GM12865 (cell line): ENCODE data around the gene RASAL2.
A peak's percentile ranks its signal among the peaks of the same experiment; 100 is the strongest.
"Not testable (repeated sequence)": the region's sequence is repeated elsewhere in the genome, so short reads cannot be mapped to it uniquely, and the experiment has no call there.

Source experiments
- DNase-seq: peaks from one replicate; pipeline ENCODE4 v3.0.0; 2010; ENCODE audit warnings: low read depth
- H3K4me3 ChIP-seq: 2 replicates; pipeline ENCODE4 v1.5.1; 2011; ENCODE audit warnings: mild to moderate bottlenecking, low read depth, low read length, control low read depth
- TF ChIP-seq, protein P1 (sequence below): IDR thresholded peaks from 2 replicates; pipeline ENCODE4 v1.5.1; 2011; ENCODE audit warnings: low read length, control low read depth, low read depth, inconsistent platforms; ENCODE audit not compliant: insufficient read depth; ENCODE audit errors: missing control alignments

RASAL2 gene

GRCh38 chr1:178118524-178118923 lies 24.6 kb downstream of the RASAL2 start:
- H3K4me3 ChIP-seq, result no peak overlapping the region
- TF ChIP-seq, protein P1, sequence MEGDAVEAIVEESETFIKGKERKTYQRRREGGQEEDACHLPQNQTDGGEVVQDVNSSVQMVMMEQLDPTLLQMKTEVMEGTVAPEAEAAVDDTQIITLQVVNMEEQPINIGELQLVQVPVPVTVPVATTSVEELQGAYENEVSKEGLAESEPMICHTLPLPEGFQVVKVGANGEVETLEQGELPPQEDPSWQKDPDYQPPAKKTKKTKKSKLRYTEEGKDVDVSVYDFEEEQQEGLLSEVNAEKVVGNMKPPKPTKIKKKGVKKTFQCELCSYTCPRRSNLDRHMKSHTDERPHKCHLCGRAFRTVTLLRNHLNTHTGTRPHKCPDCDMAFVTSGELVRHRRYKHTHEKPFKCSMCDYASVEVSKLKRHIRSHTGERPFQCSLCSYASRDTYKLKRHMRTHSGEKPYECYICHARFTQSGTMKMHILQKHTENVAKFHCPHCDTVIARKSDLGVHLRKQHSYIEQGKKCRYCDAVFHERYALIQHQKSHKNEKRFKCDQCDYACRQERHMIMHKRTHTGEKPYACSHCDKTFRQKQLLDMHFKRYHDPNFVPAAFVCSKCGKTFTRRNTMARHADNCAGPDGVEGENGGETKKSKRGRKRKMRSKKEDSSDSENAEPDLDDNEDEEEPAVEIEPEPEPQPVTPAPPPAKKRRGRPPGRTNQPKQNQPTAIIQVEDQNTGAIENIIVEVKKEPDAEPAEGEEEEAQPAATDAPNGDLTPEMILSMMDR, result no peak
- no peak for DNase-seq

DNA sequence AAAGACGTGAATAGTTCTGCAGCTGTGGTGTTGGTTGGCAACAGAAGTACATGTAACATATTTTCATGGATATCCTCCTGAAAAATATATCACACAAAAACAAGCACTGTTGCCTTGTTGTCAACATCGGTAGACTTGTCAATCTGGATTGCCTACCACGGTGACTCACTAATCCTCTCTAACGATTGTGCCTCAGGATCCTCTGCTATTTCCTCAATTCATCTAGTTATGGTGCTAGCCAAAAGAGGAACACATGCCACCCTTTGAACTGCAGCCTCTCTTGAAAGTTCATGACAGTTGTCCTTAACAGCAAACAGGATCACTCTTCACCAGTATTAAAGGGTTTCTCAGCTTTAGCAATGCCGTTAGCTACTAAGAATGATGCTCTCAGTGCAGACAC lies 25.7 kb downstream of the RASAL2 start:
- TF ChIP-seq, protein P1, result no peak
- no peak overlapping the region for H3K4me3 ChIP-seq
- DNase-seq, result no peak

DNA sequence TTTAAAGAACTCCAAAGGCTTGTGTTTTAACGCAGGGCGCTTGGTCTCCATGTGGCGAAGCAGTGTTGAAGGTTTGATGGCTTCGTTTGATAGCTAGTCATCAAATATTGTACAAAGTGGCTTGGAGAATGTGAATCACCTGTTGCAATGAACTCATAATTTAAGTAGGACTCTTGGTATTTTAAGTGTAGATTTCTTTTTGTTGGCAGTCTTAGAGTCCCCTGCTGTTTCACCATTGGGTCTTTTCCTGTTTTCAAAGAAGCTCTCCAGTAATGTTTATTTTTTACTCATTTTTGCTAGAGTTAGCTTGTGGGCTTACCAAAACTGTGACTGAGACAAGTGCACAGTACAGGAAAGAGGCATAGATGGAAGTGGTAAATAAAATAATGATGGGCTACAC lies 26.2 kb downstream of the RASAL2 start:
- TF ChIP-seq, protein P1, result no peak
- DNase-seq, result no peak
- no peak overlapping the region for H3K4me3 ChIP-seq

DNA sequence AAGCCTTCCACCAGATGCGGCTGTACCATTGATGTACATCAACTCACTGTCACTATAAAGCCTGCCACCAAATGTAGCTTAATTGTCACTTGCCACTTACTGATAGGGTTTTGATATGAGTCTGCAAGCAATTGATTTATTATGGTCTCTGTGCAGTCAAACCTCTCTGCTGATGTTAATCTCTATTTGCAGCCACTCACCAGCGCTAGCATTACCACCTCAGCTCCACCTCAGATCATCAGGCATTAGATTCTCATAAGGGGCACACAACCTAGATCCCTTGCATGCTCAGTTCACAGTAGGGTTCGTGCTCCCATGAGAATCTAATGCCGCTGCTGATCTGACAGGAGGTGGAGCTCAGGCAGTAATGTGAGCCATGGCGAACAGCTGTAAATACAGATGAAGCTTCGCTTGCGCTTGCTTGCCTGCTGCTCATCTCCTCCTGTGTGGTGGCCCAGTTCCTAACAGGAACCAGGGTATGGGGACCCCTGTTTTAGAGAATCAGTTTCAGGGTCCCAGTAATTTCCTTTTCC lies 26.7 kb downstream of the RASAL2 start:
- not testable (repeated sequence) for DNase-seq, H3K4me3 ChIP-seq

DNA sequence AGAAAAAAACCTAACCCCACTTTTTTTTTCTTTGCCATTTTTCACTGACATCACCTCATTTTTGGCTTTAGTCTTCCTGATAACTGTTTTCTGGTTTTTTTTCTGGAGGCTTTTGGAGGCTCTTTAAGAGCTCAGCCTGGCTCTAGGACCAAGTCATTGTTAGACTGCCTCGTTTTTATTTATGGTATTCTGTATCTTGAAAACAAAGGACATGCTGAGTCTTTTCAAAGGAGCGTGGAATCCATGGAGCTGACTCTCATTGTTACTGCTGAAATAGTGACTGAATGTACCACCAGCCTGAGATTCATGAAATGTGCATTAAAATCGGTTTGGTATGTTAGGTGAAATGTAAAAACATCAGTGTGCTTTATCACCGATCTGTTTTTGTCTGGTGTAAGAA lies 28.0 kb downstream of the RASAL2 start:
- DNase-seq, result no peak
- TF ChIP-seq, protein P1, result no peak
- H3K4me3 ChIP-seq, result no peak overlapping the region

DNA sequence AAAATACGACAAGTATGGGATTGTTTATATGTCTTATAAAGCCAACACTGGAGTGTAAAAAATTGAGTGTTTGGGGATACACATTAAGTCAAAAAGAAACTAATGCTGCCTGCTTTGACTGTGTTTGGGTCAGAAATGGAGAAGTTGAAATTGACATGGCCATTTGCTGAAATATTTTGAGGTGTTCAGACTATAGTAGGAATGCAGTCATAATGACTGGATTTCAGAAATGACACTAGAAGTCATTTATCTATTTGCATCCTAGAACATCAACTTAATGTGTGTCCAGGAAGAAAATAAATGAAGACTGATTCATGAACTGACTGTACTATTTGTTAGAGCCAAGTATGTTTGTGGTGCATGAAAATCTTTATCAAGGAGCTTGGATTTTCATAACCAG lies 28.4 kb downstream of the RASAL2 start:
- DNase-seq, result peak; percentile 11
- TF ChIP-seq, protein P1, result no peak
- no peak overlapping the region for H3K4me3 ChIP-seq

- TF ChIP-seq, protein P1, result no peak
- no peak for DNase-seq
- H3K4me3 ChIP-seq, result no peak overlapping the region
Observed at GRCh38 chr1:178124115-178124514, 30.2 kb downstream of the RASAL2 start.

DNA sequence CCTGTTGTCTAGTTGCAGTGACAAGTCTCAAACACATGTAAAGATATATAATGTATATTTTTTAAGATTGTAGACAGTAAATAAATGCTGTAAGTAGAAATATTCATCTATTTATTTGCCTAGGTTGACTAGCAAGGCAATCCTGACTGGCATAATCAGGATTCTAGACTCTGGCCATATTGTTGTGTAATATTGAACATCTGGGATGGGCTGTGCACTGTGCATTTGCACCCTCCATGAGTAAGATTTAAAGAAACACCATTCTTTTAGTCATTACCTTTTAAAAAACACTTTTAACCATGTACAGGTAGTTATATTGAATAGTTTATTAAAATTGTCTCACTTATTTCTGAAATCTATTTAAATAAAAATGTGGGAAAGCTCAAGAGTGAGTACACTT lies 32.4 kb downstream of the RASAL2 start:
- TF ChIP-seq, protein P1, result no peak
- H3K4me3 ChIP-seq, result no peak overlapping the region
- no peak for DNase-seq
